Measurements from ENCODE around the gene ZNF219.

The ZNF219 gene

DNA sequence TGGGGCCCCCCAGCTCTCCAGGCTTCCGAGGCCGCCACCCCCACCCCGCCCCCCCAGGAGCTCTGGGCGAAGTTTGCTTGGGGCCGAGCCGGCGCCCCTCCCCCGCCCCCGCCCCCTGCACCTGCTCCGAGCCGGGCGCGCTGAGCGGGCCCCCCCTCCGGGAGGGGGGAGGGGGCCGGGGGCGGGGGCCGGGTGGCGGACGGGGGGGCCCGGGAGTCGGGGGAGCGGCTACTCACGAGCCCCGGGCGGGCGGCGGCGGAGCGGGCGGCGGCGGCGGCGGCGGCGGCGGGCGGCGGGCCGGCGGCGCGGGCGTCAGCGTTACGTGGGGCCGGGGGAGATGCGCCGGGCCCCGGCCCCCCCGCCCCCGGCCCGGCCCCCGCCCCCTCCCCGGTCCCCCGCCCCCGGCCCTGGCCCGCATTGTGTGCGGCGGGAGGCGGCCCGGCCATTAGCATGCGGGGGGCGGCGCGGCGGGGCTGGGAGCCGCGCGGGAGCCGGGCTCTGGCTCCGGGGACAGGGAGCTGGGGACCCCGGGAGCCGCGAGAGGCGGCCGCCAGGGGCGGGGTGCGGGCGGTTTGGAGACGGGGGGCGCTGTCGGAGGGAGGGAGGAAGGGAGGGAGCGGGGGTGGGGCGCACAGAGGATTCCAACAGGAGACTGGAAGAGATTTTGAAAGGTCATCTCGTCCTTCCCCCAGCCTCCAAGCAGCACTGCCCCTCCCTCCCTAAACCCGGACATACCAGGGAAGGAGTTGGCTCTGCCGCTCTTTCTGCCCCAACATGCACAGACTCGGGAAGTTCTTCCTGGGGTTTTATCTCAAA is at the start of gene ZNF219:
ZNF219 (minus strand) TSS at position 580 of the 816 bp plus-strand sequence. CDS start 5,064 bp downstream, outside the sequence.
- no peak for DNase-seq (ENCODE audit: low spot score)

DNA sequence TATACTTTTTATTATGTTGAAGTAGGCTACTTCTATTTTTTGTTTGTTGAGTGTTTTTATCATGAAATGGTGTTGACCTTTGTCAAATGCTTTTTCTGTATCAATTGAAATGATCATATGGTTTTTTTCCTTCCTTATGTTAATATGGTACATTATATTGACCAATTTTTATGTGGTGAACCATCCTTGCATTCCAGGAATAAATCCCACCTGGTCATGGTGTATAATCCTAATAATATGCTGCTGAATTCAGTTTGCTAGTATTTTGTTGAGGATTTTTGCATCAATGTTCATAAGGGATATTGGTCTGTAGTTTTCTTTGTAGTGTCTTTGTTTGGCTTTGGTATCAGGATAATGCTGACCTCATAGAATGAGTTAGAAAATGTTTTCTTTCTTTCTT is 47.0 kb upstream of the ZNF219 start:
- DNase-seq (ENCODE audit: low spot score): no peak

DNA sequence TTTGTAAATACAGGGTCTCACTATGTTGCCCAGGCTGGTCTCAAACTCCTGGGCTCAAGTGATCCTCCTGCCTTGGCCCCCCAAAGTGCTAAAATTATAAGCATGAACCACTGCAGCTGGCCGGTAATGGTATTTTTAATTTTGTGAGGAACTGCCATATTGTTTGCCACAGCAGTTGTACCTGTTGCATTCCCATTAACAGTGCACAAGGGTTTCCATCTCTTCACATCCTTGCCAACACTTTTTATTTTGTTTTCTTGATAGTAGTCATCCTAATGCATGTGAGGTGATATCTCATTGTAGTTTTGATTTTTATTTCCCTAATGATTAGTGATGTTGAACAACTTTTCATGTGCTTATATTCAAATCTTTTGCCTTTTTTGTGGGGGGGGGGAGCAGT is 43.9 kb upstream of the ZNF219 start:
- no peak for DNase-seq (ENCODE audit: low spot score)

DNA sequence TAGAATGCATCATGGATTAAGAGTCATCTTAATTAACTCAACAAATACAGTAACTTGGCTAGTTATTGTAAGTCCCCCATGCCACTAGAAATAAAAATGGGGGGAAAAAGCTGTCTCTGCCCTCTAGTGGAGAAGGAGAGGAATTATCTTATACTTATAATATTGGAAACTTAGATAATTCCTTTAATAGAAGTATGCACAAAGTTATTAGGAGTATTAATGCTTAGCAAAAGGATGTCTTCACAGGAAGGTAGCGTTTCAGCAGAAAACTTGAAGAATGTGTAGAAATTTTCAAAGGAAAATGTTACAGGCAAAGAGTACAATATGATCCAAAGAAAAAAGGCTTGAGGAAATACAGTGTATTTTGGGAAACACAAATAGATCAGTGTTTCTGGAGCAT is 37.6 kb upstream of the ZNF219 start:
- peak; percentile 37 for DNase-seq (ENCODE audit: low spot score)

DNA sequence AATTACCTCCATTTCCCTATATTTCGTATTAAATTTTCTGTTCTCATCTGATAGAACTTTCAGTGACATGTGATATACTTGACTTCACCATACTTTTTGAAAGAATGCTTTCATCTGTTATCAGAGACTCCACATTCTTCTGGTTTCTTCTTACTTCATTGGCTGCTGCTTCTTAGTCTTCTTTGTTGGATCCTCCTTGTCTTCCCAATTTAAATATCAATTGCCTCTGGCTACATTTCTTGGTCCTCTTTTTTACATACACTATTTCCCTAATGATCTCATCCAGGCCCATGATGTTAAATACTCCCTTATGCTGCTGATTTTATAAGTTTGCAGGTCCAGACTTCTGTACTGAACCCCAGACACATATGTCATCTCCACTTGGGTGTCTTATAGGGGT is 35.4 kb upstream of the ZNF219 start:
- DNase-seq (ENCODE audit: low spot score): no peak

DNA sequence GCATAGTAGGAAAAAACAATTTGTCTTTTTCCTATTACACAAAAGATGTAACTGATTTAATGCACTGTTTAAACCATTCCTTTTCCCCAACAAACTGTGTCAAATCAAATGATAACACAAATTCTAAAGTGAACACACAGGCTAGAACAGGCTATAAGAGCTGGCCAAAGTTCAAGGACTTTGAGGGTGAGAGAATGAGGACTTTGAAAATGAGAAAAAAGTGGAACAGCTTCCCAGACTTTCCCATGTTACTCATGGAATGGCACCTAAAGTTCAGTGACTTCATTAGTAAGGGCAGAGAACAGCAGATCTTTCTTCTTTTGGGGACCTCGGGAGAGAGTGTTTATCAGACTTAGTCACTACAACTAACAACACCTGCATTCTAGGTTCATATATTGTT is 25.0 kb upstream of the ZNF219 start:
- DNase-seq (ENCODE audit: low spot score): no peak

DNA sequence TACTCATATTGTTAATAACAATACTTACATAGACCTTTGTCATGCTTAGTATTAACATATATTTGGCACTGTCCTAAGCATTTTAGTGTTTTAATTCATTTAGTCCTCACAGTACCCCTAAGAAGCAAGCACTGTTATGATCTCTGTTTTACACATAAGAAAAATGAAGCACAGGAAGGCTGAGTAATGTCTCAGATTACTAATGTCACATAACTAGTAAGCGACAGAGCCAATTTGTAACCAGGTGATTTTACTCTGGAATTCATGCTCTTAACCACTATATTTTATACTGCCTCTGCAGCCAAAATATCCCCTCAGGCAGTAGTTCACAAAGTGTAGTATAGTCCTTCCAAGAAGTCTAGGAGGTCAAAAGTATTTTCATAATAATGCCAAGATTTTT is 22.7 kb upstream of the ZNF219 start:
- DNase-seq (ENCODE audit: low spot score): no peak

DNA sequence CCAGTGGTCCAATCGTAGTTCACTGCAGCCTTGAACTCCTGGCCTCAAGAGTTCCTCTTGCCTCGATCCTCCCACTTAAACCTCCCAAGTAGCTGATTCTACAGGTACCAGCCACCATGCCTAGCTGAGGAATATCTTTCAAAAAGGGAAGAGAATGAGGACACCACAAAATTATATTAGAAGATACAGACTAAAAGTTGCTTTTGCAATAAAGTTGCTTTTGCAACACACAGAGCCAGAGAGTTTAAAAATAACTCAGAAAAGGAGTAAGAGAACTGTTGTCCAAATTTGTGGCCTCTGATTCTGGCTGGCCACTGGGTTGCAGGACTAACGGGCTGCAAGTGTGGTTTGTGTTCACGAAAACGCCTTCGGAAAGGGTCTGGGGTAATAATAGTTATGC is 22.2 kb upstream of the ZNF219 start:
- no peak for DNase-seq (ENCODE audit: low spot score)

DNA sequence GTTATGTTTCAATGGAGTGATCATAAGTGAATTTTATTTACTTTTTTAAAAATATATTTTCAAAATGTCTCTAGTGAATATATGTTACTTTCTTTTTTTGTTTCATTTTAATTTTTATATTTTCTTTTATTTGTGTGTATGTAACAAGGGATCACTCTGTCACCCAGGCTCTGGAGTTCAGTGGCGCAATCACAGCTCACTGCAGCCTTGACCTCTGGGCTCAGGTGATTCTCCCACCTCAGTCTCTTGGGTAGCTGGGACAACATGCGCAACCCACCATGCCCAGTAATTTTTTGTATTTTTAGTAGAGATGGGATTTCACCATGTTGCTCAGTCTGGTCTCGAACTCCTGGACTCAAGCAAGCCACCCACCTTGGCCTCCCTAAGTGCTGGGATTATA is 20.5 kb upstream of the ZNF219 start:
- no peak for DNase-seq (ENCODE audit: low spot score)

DNA sequence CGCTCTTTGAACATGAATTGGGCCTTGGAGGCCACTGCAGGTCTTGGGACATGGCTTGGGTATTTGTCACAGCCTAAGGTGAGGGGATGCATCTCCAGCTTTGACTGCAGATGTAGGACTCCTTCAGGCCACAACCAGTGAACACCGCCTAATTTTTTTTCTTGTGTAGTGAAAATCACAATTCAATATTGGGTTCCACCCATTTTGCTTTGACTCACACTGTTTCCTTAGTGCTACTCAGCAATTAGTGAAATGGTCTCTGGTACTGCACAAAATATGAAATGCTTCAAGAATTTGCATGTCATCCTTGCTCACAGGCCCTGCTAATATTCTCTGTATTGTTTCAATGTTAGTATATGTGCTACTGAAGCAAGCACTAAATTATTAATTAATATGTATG is 14.9 kb upstream of the ZNF219 start:
- DNase-seq (ENCODE audit: low spot score): no peak

DNA sequence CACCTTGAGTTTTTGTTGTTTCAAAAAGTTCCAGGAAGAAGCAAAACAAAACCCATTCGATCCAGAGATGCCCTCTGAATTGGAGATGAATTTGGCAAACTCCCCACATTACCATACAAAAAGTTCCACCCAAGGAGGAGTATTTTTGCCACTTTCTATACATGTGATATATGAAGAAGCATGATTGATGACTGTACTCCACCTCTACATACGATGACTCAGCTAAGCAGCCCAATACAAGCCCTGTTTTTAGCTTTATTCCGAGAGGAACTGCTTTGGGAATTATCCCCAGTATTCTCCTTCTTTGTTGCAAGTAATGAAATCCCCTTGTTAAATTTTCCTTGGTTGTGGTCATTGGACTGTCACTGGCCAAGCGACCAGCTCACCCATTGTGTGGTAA is 13.8 kb upstream of the ZNF219 start:
- DNase-seq (ENCODE audit: low spot score): no peak

DNA sequence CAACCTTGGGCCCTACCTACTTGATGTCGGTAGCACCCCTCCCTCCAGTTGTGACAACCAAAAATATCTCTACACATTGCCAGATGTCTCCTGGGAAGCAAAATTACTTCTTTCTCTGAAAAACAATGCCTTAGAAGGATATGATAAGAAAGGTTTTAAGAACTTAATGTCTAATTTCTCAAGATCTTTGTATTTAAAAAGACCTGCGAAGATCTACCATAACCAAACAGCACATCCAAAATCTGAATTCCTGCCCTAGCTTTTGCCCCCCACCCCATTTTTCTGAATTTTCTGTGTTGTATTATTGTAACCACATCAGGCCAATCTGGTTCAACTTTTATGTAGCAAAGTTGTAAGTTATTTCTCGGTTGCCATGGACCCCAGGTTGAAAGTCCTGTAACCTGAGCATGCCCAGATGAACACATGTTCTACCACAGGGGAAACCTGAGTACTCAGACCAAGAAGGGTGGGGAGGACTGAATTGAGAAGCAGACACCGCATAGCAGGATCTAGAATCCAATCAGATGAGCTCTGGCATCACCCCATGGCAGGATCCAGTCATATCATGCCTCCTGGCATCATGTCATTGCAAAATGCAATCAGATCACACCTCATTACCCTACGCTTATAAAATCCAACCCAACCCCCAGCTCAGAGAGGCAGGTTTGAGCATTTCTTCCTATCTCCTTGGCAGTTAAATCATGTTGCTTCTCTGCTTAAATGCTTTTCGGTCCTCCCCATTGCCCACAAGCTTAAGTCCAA is 11.1 kb upstream of the ZNF219 start:
- DNase-seq (ENCODE audit: low spot score): no peak

DNA sequence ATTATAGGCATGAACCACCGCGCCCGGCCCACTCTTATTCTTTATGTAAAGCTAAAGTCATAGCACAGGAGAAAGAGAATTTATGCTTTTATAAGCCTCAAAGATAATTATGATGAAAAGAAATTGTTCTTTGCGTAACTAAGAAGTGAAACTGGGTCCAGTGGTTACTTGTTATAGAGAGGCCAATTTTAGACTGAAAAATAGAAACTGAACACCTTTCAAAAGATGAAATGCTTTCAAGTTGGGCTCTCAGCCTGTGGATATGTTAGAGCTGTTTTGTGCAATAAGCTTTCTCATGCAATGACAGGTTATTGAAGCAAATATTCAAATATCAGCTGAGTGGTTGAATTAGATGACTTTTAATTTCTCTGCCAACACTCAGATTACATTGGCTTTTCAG is 10.3 kb upstream of the ZNF219 start:
- DNase-seq (ENCODE audit: low spot score): no peak

DNA sequence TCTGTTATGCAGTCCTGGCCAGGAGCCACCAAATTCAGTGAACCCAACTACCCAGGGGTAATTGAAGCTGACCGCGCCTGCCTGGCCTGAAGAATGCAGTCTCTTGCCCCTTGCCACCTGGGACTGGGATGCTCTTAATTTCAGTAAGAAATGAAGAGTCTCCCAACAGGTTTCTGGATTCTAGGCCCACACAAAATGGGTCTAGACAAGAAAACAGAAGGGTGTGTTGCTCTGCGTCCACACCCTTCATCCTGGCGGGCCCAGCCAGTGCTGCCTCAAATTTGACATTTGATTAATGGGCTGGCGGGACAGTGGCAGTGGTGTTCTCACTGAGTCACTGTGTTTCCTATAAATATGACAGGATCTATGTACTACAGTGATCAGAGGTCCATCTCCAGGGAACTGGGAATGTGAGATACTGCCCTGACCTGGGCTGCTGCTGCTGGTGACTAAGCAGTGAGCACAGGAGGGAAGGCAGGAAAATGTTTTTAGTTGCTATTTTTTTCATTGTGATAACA is 8.9 kb upstream of the ZNF219 start:
- peak; percentile 33 for DNase-seq (ENCODE audit: low spot score)

DNA sequence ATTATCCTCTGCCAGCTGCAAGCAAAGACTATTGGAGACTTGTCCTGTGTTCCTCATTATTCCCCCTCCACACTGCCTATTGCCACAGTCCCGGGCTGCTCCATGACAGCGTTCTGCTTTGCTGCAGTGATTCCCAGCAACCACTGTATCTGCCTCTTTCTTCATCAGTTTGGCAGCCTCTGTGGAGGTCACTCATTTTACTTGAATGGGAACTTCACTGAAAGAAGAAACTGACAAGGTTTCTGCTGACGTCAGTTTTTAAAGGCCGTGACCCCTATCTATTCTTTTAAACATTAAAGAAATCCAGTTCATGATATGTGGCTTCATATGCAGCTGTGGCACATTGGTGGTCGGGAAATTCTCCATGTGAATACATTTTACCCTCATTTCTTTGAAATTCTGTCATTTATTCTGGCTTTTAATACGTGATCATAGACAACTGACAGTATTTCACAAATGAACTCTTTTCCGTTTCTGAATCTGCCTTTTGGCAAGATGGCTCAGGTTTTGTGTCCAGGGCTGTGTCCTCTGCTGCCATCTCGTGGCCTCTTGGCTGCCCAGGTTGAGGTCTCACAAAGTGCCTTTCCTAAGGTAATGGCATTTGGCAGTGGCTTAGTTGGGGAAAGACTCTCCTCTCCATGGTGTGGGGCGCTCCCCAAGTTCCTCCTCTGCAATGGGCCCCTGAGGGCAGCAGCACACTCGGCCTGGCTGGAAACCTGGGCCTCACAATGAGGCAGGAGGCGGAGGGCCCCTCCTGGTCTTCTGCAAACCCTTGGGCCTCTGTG is 8.2 kb upstream of the ZNF219 start:
- DNase-seq (ENCODE audit: low spot score): peak; percentile 80

DNA sequence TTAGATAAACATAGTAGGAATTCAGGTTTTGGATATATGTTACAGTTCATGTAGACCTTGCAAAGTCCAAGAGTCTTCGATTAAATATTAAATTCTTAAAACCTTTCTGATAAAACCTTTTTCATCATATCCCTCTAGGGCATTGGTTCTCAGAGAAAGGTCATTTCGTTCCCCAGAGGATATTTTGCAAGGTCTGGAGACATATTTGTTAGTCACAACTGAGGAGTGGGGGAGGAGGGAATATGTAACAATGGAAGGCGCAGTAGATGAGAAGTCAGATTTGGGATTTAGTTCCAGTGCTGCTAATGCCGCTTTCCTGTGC is 7.7 kb upstream of the ZNF219 start:
- no peak for DNase-seq (ENCODE audit: low spot score)

DNA sequence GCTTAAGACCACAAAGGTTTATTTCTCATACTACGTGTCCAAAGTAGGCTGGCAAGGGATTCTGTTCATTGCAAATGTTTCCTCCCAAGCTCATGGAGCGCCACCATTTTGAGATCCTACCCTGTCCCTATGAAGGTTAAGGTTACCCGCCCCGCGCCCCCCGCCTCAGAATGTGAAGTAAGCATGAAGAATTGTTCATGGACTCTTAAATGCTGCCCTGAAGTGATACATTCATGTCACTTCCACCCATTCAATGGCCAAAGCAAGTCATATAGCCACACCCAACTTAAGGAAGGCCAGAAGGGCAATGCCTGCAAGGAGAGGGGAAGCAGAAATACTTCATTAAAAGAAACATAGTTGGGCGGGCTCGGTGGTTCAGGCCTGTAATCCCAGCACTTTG is 6.6 kb upstream of the ZNF219 start:
- no peak for DNase-seq (ENCODE audit: low spot score)

DNA sequence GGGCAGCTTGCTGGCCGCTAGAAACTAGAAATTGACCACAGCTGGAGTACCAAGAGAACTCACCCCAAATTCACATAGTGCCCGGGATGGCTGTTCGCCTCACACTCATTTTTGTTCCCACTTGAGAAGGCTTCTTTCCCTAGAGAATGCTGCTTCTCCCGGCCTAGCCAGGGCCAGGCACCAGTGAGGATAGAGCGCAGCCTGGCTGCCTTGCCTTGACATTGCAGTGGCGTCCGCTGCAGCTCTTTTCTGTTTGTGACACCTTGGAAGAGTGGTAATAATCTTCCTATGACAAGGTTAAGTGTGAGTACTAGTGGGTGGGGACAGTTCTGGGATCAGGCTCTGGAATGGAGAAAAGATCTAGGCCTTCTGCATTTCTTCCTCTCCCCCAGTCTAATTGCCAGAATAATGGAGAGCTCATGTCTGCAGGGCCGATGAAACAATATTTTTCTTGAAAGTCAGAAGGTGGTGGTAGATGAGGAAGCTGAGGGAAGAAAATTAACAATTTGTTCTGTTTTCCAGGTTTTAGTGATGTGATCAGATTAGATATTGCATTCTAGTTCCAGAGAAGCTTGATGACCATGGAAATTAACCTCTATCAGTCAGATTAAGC is 6.1 kb upstream of the ZNF219 start:
- DNase-seq (ENCODE audit: low spot score): peak; percentile 74

DNA sequence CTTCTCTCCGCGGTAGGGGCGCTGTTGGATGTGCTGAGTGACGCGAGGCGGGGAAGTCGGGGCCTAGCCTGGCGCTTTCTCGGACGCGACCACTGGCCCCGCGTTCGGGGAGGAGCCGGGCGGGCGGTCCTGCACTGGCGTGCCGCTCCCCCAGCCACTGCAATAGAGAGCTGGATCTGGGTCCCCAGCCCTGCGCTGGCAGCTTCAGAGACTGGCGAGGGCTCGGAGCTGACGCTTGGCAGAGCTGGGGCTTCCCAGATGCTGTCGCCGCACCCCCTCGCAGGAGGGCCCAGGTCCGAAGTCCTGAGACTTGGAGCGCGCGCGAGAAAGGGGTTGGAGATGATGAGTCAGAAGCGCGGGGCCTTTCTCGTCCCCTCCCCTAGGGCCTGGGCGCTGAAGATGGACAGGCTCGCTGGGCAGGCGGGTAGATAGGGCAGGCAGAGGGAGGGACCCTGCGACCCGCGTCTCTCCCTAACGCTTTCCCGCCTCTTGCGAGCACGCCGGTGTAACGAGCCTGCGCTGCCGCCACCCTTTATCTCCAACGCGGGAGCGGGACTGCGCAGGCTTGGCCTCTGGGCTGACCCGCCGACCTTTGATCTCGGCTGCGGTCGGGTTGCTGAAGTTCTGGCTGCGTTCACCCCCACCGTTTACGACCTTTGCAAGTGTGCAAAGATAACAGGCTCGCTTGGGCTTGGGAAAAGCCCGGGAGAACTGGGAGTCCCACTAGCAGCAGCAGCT is 5.4 kb upstream of the ZNF219 start:
- DNase-seq (ENCODE audit: low spot score): peak; percentile 96

DNA sequence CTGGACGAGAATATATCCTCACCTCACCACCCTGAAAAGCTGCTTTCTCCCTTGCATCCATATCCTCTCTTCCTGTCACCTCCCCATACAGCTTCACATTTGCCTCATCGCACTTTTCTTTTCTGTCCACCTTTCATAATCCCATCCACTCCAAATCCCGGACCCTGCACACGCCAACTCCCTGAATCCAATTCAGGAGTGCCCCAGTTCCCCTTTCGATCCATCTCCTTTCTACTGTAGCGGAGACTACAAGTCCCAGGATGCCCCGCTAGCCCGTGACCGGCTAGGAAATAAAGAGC is 4.9 kb upstream of the ZNF219 start:
- no peak for DNase-seq (ENCODE audit: low spot score)

DNA sequence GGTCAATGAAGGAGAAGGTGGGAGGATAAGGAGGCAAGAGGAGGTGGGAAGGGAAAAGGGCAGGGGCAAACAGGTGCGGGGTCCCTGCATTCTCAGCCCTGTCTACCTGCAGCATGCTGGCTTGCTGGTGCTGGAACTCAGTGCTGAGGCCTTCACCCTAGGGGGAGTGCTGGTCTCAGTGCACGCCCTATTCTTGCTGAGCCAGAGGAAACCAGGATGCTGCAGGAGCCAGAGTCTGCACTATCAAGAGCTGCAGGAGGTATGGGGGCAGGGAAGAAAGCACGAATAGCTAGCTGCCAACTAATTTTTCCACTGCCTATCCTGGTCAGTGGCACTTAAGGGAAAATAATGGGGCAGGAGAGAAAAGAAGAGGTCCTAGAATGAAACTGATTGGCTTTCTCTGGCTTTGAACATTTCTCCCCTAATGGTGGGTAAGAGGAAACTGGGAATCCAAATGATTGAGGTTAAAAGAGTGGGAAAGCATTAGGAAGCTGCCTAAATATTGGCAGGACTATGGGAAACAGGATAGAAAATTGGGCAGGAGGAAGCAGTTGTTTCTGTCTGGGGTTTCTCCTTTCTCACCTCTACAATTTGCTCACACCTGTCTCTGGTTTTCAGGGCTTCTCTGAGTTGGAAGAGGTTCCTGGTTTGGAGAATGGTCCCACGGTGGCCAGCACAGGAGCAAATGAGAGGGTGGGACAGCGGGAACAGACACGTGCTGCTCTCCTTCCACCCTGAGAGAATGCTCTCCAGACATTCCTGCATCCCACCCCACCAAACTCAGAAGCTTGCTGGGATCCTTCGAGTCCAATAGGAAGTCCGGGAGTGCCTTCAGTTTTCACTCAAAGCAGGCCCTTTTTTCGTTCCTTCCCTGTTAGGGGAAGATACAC is 4.3 kb upstream of the ZNF219 start:
- peak; percentile 57 for DNase-seq (ENCODE audit: low spot score)

All from hematopoietic multipotent progenitor cell treated with erythropoietin and hydrocortisone succinate and interleukin-3 and kit ligand, for 15 days (in vitro differentiated cells).